ENCODE measurements around the gene ASF1B. TPM values are rescaled to one million over a fixed set of nuclear protein-coding genes. Genes with fewer than 3 reads are reported as not detected.
"Not testable (repeated sequence)": the region's sequence is repeated elsewhere in the genome, so short reads cannot be mapped to it uniquely, and the experiment has no call there.

Gene ASF1B
- total RNA-seq, 1 experiment from 2014 or later = 63.3 TPM

DNA sequence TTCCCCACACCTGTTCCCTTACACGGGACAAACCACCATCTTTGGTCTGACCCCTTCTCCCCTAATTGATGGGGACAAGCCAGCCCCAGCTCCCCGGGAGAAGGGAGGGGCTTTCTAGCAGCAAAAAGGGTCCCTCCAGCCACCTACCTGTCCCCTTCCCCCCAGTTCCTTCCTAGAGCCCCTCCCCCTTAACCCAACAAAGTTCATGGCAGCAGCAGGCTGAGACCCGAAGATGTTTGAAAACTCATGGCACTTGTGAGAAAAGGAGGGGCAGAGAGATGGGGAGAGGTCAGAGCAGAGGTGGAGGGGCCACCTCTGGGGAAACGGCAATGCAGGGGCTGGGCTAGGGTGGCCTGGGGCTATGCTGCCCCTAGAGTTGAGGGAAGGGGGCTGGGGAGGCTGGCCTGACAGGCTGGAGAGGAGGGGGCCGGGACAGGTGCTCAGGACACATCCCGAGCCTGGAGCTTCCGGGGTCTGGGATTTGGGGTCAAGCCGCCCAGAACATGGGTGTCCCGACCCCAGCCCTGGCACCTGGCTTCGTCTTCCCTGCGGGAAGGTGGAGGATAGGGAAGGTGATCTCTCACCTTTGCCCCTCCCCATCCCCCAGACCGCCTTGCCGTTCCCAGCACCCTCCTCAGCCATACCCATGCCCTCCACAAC, 12.5 kb upstream of the ASF1B start:
- DNase-seq = no peak
- H3K27me3 ChIP-seq = no peaks in the 10 kb centered on the region
- peaks cover 10% of the 10 kb centered on the region for H3K36me3 ChIP-seq
- no peaks in the 10 kb centered on the region for H3K9me3 ChIP-seq
- H3K4me3 ChIP-seq = no peak overlapping the region

DNA sequence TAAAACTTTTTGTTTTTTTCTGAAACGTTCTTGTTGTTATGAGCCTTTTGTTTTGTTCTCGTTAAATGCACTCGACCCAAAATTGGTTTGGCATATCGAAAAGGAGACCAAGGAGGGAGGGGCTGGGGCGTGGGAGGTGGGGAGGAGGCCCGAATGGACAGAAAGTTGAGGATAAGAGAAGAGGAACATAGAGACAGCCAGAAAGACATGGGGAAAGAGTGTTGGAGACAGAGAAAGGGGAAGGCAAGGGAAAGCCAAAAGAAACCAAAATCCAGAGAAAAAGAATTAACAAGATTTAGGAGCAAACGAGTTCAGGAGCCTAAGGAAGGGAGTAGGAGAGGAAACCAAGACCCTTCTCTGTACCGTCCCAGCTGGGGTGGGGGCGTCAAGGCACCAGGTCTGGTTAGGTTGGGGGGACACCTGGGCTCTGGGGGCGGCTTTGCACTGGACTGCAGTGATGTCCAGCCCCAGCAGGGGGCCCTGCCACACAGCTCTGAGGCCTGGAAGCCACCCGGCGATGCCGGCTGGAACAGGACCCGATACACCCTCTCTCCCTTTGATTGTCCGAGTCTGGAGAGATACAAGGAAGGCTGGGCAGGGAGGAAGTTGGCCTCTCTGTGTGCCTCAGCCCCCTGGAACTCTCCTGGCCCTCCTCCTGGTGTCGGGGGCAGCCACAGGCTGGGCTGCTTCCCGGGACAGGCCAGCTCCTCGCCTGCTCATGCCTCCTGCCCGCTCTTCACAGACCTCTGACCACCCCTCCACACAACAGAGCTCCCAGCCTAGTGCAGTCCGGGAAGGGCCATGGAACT, 11.6 kb upstream of the ASF1B start:
- no peak overlapping the region for H3K4me3 ChIP-seq
- DNase-seq = peak; percentile 44
- H3K9me3 ChIP-seq = no peaks in the 10 kb centered on the region
- no peaks in the 10 kb centered on the region for H3K27me3 ChIP-seq
- peaks cover 10% of the 10 kb centered on the region; the same call in 1 of the 2 replicates for H3K36me3 ChIP-seq

DNA sequence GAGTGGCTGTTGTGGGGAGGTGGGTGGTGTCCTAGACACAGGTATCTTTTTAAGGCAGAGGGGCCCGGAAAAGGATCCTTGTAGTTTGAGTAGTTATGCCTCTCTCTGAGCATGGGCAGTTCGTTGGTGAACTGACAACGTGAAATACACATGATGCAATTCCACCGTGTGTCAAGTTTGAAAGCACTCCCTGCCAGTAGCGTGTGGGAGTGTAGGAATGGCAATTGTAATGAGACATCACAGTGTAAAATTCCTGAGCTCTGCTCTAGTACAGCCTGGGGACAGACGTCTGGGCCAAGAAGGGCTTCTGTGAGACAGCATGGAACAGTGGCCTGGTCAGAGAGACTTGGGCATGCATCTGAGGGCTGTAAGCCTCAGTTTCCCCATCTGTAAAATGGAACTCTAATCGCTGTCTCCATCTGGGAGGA, 10.4 kb upstream of the ASF1B start:
- peaks cover 2% of the 10 kb centered on the region; the same call in 1 of the 2 replicates for H3K36me3 ChIP-seq
- no peaks in the 10 kb centered on the region for H3K27me3 ChIP-seq
- no peak overlapping the region for H3K4me3 ChIP-seq
- no peaks in the 10 kb centered on the region for H3K9me3 ChIP-seq
- DNase-seq = peak; percentile 54

GRCh38 chr19:14146169-14146568, 9.8 kb upstream of the ASF1B start:
- H3K9me3 ChIP-seq, DNase-seq, H3K27me3 ChIP-seq, H3K36me3 ChIP-seq, H3K4me3 ChIP-seq: not testable (repeated sequence)

DNA sequence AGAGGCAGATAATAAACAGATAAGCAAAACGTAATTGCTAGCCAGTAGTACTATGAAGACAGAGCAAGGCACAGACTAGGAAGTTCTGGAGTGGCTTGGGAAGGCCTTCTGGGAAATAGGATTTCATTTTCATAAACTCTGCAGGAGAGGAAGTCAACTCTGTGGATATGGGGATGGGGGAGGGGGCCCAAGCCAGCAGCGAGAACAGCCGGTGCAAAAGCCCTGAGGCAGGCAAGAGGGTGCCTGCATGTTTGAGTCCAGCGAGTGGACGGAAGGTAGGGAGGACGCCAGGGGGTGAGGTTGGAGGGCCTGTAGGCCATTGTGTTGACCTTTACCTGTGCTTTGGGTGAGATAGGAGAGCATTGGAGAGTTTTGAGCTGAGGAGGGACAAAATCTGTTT, 9.0 kb upstream of the ASF1B start:
- Histone ChIP-seq H3K27me3 (no peaks in the 10 kb centered on the region), H3K9me3 (no peaks in the 10 kb centered on the region), H3K36me3 (no peaks in the 10 kb centered on the region), H3K4me3 (no peak overlapping the region)
- DNase-seq = no peak

DNA sequence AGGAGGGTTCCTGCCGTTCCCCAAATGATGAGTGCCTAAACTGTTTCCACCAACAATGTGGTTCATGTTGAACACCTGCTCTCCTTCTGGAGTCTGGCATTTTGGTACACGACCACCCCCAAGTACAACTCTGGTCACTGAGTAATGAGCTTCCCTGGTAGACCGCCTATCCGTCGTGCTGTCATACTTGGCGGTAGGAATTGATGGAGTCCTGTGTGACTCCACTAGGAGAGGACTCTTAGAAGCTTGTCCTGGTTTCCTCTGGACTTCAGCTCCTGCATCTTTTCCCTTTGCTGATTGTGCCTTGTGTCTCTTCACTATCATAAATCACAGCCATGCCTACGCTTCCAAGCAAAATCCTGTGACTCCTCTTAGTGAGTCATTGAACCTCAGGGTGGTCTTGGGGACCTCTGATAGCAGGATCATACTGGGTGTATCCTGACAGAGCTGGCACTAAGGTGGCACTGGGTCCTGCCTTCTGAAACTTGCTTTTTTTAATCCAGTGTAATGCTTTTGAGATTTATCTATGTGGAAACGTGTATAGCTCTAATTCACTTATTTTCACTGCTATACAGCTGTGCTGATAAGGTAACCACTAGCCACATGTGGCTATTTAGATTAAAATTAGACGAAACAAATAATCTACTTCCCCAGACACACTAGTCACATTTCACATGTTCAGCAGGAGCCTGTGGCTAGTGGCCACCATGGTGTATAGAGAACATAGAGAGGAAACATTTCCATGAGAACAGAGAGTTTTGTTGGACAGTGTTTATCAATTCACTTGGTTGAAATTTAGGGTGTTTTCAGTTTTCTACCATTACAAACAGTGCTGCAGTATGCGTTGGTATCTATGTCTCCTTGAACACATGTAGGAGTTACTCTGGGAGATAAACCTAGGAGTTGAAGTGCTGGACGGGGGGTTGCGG, 6.1 kb upstream of the ASF1B start:
- DNase-seq = no peak
- H3K9me3 ChIP-seq = no peaks in the 10 kb centered on the region
- no peaks in the 10 kb centered on the region for H3K36me3 ChIP-seq
- no peaks in the 10 kb centered on the region for H3K27me3 ChIP-seq
- H3K4me3 ChIP-seq = no peak overlapping the region

GRCh38 chr19:14141041-14141440, 4.7 kb upstream of the ASF1B start:
- Histone ChIP-seq H3K36me3 (no peaks in the 10 kb centered on the region), H3K27me3 (no peaks in the 10 kb centered on the region), H3K4me3 (no peak overlapping the region), H3K9me3 (no peaks in the 10 kb centered on the region)
- no peak for DNase-seq

GRCh38 chr19:14139944-14140343, 3.6 kb upstream of the ASF1B start:
- H3K9me3 ChIP-seq = no peaks in the 10 kb centered on the region
- H3K36me3 ChIP-seq = no peaks in the 10 kb centered on the region
- no peak overlapping the region for H3K4me3 ChIP-seq
- no peaks in the 10 kb centered on the region for H3K27me3 ChIP-seq
- DNase-seq = no peak

GRCh38 chr19:14138576-14139265, 2.3 kb upstream of the ASF1B start:
- no peaks in the 10 kb centered on the region for H3K9me3 ChIP-seq
- no peak overlapping the region for H3K4me3 ChIP-seq
- H3K27me3 ChIP-seq = no peaks in the 10 kb centered on the region
- H3K36me3 ChIP-seq = peaks cover 8% of the 10 kb centered on the region
- DNase-seq = no peak

DNA sequence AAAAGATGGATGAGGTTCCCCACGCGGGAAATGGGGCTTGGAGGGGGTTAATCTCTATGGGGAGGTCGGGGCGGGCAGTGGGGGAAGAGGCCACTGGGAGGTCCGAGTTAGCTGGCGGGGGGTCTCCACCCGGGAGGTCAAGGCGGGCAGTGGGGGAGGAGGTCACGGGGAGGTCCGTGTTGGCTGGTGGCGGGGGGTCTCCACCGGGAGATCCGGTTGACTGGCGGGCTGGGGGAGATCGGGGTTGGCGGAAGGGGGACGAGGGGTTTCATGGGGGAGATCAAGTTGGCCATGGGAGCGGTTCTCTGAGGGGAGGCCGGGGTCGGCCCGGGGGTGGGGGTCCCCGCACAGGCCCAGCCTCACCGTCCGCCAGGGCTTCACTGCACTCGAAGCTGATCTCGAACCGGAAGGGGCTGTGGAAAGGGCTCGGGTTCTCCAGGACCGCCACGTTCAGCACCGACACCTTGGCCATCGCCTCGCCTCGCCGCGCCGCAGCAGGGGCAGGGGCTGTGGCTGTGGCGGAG, 342 bp downstream of the ASF1B start:
- Histone ChIP-seq H3K36me3 (peaks cover 17% of the 10 kb centered on the region), H3K27me3 (no peaks in the 10 kb centered on the region), H3K4me3 (peak overlapping the region; percentile 91), H3K9me3 (no peaks in the 10 kb centered on the region)
- DNase-seq = no peak

- DNase-seq = no peak
- Histone ChIP-seq H3K36me3 (peaks cover 17% of the 10 kb centered on the region), H3K9me3 (no peaks in the 10 kb centered on the region), H3K27me3 (no peaks in the 10 kb centered on the region), H3K4me3 (peak overlapping the region; percentile 91)
These were observed 1.0 kb downstream of the ASF1B start for GRCh38 chr19:14135355-14135754.

DNA sequence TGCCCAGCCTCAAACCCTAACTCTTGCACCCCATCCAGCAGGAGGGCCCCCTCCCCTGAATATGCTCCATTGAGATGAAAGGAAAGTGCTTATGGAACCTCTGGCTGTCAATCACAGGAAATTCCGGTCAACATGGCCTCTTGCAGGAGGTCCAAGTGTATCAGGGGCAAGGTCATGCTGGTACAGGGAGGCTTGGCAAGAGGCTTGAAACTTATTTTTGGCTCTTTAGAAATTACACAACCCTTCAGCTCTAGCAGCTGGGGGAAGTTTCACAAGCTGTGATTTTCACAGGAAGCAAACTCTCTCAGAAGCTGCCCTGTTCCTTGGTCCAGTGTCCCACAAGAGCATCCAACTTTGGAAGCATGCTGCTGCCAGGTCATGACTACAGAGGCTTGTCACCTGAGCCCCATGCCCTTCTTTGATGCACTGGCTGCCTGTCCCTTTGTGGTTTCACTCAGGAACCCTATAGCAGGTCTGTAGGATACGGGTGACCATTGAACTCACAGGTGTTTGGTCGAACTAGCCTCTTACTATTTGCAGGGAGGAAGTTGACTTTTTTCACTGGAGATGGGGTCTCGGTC, 8.4 kb downstream of the ASF1B start:
- Histone ChIP-seq H3K4me3 (no peak overlapping the region), H3K36me3 (peaks cover 43% of the 10 kb centered on the region)
- DNase-seq = no peak

GRCh38 chr19:14127176-14127575, 9.2 kb downstream of the ASF1B start:
- DNase-seq = no peak
- H3K27me3 ChIP-seq = no peaks in the 10 kb centered on the region

More for the DNA sequence above, 8.4 kb downstream of the ASF1B start:
- H3K9me3 ChIP-seq = no peaks in the 10 kb centered on the region
- no peaks in the 10 kb centered on the region for H3K27me3 ChIP-seq

GRCh38 chr19:14122924-14123323, 13.5 kb downstream of the ASF1B start:
- no peaks in the 10 kb centered on the region for H3K27me3 ChIP-seq
- no peaks in the 10 kb centered on the region for H3K9me3 ChIP-seq
- DNase-seq = no peak
- H3K36me3 ChIP-seq = peaks cover 32% of the 10 kb centered on the region
- H3K4me3 ChIP-seq = no peak overlapping the region

More at GRCh38 chr19:14127176-14127575, 9.2 kb downstream of the ASF1B start:
- H3K4me3 ChIP-seq = no peak overlapping the region
- H3K9me3 ChIP-seq = no peaks in the 10 kb centered on the region
- peaks cover 41% of the 10 kb centered on the region for H3K36me3 ChIP-seq

DNA sequence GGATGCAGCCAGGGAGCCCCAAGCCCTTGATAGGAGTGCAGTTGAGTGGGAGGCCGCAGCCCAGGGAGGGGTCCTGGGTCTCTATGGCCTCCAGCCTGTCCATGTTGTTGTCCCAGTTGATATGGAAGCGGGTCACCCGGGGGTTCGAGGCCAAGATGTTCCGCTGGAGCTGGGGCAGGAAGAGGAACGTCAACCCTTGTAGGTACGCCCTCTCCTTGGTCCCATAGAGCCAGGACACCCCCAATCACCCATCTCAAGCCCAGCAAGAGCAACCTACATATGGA, 15.9 kb downstream of the ASF1B start:
- Histone ChIP-seq H3K4me3 (no peak overlapping the region), H3K27me3 (no peaks in the 10 kb centered on the region), H3K36me3 (peaks cover 19% of the 10 kb centered on the region), H3K9me3 (no peaks in the 10 kb centered on the region)
- DNase-seq = no peak

Data from MG63 (cell line).